HG03354 (cell line): ENCODE results near the gene SMYD3.

Experiments used
- ATAC-seq: cut with Tn5 transposase; IDR thresholded peaks from one replicate; pipeline ENCODE4 v1.9.1; 2021; ENCODE audit warnings: mild to moderate bottlenecking; ENCODE audit not compliant: unreplicated experiment, poor library complexity, severe bottlenecking

The SMYD3 gene

GRCh38 chr1:246142320-246142893 lies 364.7 kb downstream of the SMYD3 start:
- ATAC-seq, result no peak

GRCh38 chr1:246141306-246141705 lies 365.8 kb downstream of the SMYD3 start:
- no peak for ATAC-seq

- ATAC-seq, result no peak
Observed at GRCh38 chr1:246139745-246140182, 367.3 kb downstream of the SMYD3 start.

- no peak for ATAC-seq
Observed at GRCh38 chr1:246138781-246139180, 368.3 kb downstream of the SMYD3 start.

GRCh38 chr1:246136477-246136876 lies 370.6 kb downstream of the SMYD3 start:
- no peak for ATAC-seq

GRCh38 chr1:246134789-246135188 lies 372.3 kb downstream of the SMYD3 start:
- ATAC-seq, result no peak

- no peak for ATAC-seq
Observed at GRCh38 chr1:246131095-246131494, 376.0 kb downstream of the SMYD3 start.

GRCh38 chr1:246128494-246129069 lies 378.5 kb downstream of the SMYD3 start:
- no peak for ATAC-seq

GRCh38 chr1:246126580-246126979 lies 380.5 kb downstream of the SMYD3 start:
- ATAC-seq, result no peak

GRCh38 chr1:246122071-246122470 lies 385.0 kb downstream of the SMYD3 start:
- no peak for ATAC-seq

GRCh38 chr1:246121533-246121932 lies 385.5 kb downstream of the SMYD3 start:
- no peak for ATAC-seq

- peak; percentile 94 for ATAC-seq
Observed at GRCh38 chr1:246117066-246117791, 389.9 kb downstream of the SMYD3 start.

- no peak for ATAC-seq
Observed at GRCh38 chr1:246114369-246114768, 392.7 kb downstream of the SMYD3 start.

- ATAC-seq, result no peak
Observed at GRCh38 chr1:246113555-246114095, 393.5 kb downstream of the SMYD3 start.

GRCh38 chr1:246111570-246111969 lies 395.5 kb downstream of the SMYD3 start:
- no peak for ATAC-seq

- no peak for ATAC-seq
Observed at GRCh38 chr1:246110343-246111219, 396.5 kb downstream of the SMYD3 start.

- ATAC-seq, result no peak
Observed at GRCh38 chr1:246108278-246108925, 398.7 kb downstream of the SMYD3 start.

- no peak for ATAC-seq
Observed at GRCh38 chr1:246107516-246108277, 399.4 kb downstream of the SMYD3 start.

GRCh38 chr1:246106342-246106763 lies 400.7 kb downstream of the SMYD3 start:
- no peak for ATAC-seq
